ENCODE measurements around the gene HBD. TPM values are rescaled to one million over a fixed set of nuclear protein-coding genes. Genes with fewer than 3 reads are reported as not detected.

HBD gene
- total RNA-seq, 2 experiments from 2014 or later = not detected

DNA sequence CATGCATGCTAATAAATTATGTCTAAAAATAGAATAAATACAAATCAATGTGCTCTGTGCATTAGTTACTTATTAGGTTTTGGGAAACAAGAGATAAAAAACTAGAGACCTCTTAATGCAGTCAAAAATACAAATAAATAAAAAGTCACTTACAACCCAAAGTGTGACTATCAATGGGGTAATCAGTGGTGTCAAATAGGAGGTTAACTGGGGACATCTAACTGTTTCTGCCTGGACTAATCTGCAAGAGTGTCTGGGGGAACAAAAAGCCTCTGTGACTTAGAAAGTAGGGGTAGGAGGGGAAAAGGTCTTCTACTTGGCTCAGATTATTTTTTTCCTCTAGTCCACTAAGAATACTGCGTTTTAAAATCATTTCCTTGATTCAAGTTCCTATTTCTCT, 6.6 kb downstream of the HBD start:
- no peaks in the 10 kb centered on the region for H4K20me1 ChIP-seq (ENCODE audit: insufficient read depth, low read length)
- BruUV-seq (replicated peaks) = no TSS peak
- no peak for TF ChIP-seq EZH2phosphoT487 (IDR thresholded peaks at IDR 0.05; ENCODE audit: borderline replicate concordance, low read depth, low read length)
- POLR2A ChIA-PET = no interaction called here
- no peaks in the 10 kb centered on the region for H3K9me2 ChIP-seq (ENCODE audit: insufficient read depth, low read length)
- H3K4me1 ChIP-seq (ENCODE audit: insufficient read depth, low read length, poor library complexity, severe bottlenecking) = no peaks in the 10 kb centered on the region
- H3K9me3 ChIP-seq (ENCODE audit: low read length) = no peaks in the 10 kb centered on the region
- H3K27ac ChIP-seq (ENCODE audit: low read depth, low read length, poor library complexity, severe bottlenecking) = no peak overlapping the region
- CTCF ChIA-PET (ENCODE audit: unreplicated experiment) = no interaction called here
- H3K36me3 ChIP-seq (ENCODE audit: insufficient read depth, low read length) = no peaks in the 10 kb centered on the region
- DNase-seq (ENCODE audit: low spot score) = no peak
- intact Hi-C loops (cut with micrococcal nuclease; ENCODE audit: unreplicated experiment) = no loop called here
- no peaks in the 10 kb centered on the region for H3K79me2 ChIP-seq (ENCODE audit: insufficient read depth, low read depth, low read length)
- H3K4me3 ChIP-seq (ENCODE audit: low read depth, low read length, poor library complexity, severe bottlenecking) = no peak overlapping the region
- no peak overlapping the region for H2AFZ ChIP-seq (ENCODE audit: low read length)
- H3K4me2 ChIP-seq (ENCODE audit: low read length) = no peak overlapping the region

DNA sequence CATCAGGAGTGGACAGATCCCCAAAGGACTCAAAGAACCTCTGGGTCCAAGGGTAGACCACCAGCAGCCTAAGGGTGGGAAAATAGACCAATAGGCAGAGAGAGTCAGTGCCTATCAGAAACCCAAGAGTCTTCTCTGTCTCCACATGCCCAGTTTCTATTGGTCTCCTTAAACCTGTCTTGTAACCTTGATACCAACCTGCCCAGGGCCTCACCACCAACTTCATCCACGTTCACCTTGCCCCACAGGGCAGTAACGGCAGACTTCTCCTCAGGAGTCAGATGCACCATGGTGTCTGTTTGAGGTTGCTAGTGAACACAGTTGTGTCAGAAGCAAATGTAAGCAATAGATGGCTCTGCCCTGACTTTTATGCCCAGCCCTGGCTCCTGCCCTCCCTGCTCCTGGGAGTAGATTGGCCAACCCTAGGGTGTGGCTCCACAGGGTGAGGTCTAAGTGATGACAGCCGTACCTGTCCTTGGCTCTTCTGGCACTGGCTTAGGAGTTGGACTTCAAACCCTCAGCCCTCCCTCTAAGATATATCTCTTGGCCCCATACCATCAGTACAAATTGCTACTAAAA, 7.5 kb downstream of the HBD start, which contains the start of gene HBB:
Gene HBB, minus strand, starts transcription at position 340 of the 579 bp plus-strand sequence. Its CDS starts 50 bp downstream, at position 290.
- H3K4me3 ChIP-seq (ENCODE audit: low read depth, low read length, poor library complexity, severe bottlenecking) = no peak within 1 kb of the TSS
- BruUV-seq (replicated peaks) = no TSS peak
- no peak within 1 kb of the TSS for H3K4me2 ChIP-seq (ENCODE audit: low read length)
- no peaks in the 10 kb centered on the region for H4K20me1 ChIP-seq (ENCODE audit: insufficient read depth, low read length)
- intact Hi-C loops (cut with micrococcal nuclease; ENCODE audit: unreplicated experiment) = no loop called here
- no peak for DNase-seq (ENCODE audit: low spot score)
- no peaks in the 10 kb centered on the region for H3K4me1 ChIP-seq (ENCODE audit: insufficient read depth, low read length, poor library complexity, severe bottlenecking)
- ChIA-PET CTCF (ENCODE audit: unreplicated experiment) (no interaction called here), POLR2A (no interaction called here)
- H3K9me2 ChIP-seq (ENCODE audit: insufficient read depth, low read length) = no peaks in the 10 kb centered on the region
- no peak within 1 kb of the TSS for H2AFZ ChIP-seq (ENCODE audit: low read length)
- H3K27ac ChIP-seq (ENCODE audit: low read depth, low read length, poor library complexity, severe bottlenecking) = no peak within 1 kb of the TSS
- no peaks in the 10 kb centered on the region for H3K36me3 ChIP-seq (ENCODE audit: insufficient read depth, low read length)
- H3K79me2 ChIP-seq (ENCODE audit: insufficient read depth, low read depth, low read length) = no peaks in the 10 kb centered on the region
- H3K9me3 ChIP-seq (ENCODE audit: low read length) = no peaks in the 10 kb centered on the region
- TF ChIP-seq, protein P1, sequence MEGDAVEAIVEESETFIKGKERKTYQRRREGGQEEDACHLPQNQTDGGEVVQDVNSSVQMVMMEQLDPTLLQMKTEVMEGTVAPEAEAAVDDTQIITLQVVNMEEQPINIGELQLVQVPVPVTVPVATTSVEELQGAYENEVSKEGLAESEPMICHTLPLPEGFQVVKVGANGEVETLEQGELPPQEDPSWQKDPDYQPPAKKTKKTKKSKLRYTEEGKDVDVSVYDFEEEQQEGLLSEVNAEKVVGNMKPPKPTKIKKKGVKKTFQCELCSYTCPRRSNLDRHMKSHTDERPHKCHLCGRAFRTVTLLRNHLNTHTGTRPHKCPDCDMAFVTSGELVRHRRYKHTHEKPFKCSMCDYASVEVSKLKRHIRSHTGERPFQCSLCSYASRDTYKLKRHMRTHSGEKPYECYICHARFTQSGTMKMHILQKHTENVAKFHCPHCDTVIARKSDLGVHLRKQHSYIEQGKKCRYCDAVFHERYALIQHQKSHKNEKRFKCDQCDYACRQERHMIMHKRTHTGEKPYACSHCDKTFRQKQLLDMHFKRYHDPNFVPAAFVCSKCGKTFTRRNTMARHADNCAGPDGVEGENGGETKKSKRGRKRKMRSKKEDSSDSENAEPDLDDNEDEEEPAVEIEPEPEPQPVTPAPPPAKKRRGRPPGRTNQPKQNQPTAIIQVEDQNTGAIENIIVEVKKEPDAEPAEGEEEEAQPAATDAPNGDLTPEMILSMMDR (conservative IDR thresholded peaks at IDR 0.05; ENCODE audit: low read length) = no peak
- no peak for TF ChIP-seq EZH2phosphoT487 (IDR thresholded peaks at IDR 0.05; ENCODE audit: borderline replicate concordance, low read depth, low read length)

DNA sequence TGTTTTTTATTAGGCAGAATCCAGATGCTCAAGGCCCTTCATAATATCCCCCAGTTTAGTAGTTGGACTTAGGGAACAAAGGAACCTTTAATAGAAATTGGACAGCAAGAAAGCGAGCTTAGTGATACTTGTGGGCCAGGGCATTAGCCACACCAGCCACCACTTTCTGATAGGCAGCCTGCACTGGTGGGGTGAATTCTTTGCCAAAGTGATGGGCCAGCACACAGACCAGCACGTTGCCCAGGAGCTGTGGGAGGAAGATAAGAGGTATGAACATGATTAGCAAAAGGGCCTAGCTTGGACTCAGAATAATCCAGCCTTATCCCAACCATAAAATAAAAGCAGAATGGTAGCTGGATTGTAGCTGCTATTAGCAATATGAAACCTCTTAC, 8.8 kb downstream of the HBD start:
- no peaks in the 10 kb centered on the region for H4K20me1 ChIP-seq (ENCODE audit: insufficient read depth, low read length)
- POLR2A ChIA-PET = no interaction called here
- H2AFZ ChIP-seq (ENCODE audit: low read length) = no peak overlapping the region
- no peaks in the 10 kb centered on the region for H3K9me2 ChIP-seq (ENCODE audit: insufficient read depth, low read length)
- no peaks in the 10 kb centered on the region for H3K36me3 ChIP-seq (ENCODE audit: insufficient read depth, low read length)
- H3K79me2 ChIP-seq (ENCODE audit: insufficient read depth, low read depth, low read length) = no peaks in the 10 kb centered on the region
- CTCF ChIA-PET (ENCODE audit: unreplicated experiment) = no interaction called here
- H3K4me2 ChIP-seq (ENCODE audit: low read length) = no peak overlapping the region
- DNase-seq (ENCODE audit: low spot score) = no peak
- no peaks in the 10 kb centered on the region for H3K4me1 ChIP-seq (ENCODE audit: insufficient read depth, low read length, poor library complexity, severe bottlenecking)
- intact Hi-C loops (cut with micrococcal nuclease; ENCODE audit: unreplicated experiment) = no loop called here
- no peak overlapping the region for H3K27ac ChIP-seq (ENCODE audit: low read depth, low read length, poor library complexity, severe bottlenecking)
- TF ChIP-seq EZH2phosphoT487 (IDR thresholded peaks at IDR 0.05; ENCODE audit: borderline replicate concordance, low read depth, low read length) = no peak
- TF ChIP-seq, protein P1 (conservative IDR thresholded peaks at IDR 0.05; ENCODE audit: low read length) = no peak
- no TSS peak for BruUV-seq (replicated peaks)
- H3K9me3 ChIP-seq (ENCODE audit: low read length) = no peaks in the 10 kb centered on the region
- no peak overlapping the region for H3K4me3 ChIP-seq (ENCODE audit: low read depth, low read length, poor library complexity, severe bottlenecking)

Measured in OCI-LY7 (cell line).